Measurements from ENCODE around the gene SEL1L. TPM values are rescaled to one million over a fixed set of nuclear protein-coding genes. Genes with fewer than 3 reads are reported as not detected.
A peak's percentile ranks its signal among the peaks of the same experiment; 100 is the strongest.

Gene SEL1L
- total and polyA plus RNA-seq, 2 experiments from 2014 or later, result 20.6 to 22.6 TPM

GRCh38 chr14:81511111-81511904 is 22.3 kb downstream of the SEL1L start (continued):
- TF ChIP-seq, protein P1, sequence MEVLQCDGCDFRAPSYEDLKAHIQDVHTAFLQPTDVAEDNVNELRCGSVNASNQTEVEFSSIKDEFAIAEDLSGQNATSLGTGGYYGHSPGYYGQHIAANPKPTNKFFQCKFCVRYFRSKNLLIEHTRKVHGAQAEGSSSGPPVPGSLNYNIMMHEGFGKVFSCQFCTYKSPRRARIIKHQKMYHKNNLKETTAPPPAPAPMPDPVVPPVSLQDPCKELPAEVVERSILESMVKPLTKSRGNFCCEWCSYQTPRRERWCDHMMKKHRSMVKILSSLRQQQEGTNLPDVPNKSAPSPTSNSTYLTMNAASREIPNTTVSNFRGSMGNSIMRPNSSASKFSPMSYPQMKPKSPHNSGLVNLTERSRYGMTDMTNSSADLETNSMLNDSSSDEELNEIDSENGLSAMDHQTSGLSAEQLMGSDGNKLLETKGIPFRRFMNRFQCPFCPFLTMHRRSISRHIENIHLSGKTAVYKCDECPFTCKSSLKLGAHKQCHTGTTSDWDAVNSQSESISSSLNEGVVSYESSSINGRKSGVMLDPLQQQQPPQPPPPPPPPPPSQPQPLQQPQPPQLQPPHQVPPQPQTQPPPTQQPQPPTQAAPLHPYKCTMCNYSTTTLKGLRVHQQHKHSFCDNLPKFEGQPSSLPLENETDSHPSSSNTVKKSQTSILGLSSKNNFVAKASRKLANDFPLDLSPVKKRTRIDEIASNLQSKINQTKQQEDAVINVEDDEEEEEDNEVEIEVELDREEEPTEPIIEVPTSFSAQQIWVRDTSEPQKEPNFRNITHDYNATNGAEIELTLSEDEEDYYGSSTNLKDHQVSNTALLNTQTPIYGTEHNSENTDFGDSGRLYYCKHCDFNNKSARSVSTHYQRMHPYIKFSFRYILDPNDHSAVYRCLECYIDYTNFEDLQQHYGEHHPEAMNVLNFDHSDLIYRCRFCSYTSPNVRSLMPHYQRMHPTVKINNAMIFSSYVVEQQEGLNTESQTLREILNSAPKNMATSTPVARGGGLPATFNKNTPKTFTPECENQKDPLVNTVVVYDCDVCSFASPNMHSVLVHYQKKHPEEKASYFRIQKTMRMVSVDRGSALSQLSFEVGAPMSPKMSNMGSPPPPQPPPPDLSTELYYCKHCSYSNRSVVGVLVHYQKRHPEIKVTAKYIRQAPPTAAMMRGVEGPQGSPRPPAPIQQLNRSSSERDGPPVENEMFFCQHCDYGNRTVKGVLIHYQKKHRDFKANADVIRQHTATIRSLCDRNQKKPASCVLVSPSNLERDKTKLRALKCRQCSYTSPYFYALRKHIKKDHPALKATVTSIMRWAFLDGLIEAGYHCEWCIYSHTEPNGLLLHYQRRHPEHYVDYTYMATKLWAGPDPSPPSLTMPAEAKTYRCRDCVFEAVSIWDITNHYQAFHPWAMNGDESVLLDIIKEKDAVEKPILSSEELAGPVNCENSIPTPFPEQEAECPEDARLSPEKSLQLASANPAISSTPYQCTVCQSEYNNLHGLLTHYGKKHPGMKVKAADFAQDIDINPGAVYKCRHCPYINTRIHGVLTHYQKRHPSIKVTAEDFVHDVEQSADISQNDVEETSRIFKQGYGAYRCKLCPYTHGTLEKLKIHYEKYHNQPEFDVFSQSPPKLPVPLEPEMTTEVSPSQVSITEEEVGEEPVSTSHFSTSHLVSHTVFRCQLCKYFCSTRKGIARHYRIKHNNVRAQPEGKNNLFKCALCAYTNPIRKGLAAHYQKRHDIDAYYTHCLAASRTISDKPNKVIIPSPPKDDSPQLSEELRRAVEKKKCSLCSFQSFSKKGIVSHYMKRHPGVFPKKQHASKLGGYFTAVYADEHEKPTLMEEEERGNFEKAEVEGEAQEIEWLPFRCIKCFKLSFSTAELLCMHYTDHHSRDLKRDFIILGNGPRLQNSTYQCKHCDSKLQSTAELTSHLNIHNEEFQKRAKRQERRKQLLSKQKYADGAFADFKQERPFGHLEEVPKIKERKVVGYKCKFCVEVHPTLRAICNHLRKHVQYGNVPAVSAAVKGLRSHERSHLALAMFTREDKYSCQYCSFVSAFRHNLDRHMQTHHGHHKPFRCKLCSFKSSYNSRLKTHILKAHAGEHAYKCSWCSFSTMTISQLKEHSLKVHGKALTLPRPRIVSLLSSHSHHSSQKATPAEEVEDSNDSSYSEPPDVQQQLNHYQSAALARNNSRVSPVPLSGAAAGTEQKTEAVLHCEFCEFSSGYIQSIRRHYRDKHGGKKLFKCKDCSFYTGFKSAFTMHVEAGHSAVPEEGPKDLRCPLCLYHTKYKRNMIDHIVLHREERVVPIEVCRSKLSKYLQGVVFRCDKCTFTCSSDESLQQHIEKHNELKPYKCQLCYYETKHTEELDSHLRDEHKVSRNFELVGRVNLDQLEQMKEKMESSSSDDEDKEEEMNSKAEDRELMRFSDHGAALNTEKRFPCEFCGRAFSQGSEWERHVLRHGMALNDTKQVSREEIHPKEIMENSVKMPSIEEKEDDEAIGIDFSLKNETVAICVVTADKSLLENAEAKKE (CRISPR knock-in tag; IDR thresholded peaks at IDR 0.05), result no peak
- TF ChIP-seq REST (IDR thresholded peaks at IDR 0.05; ENCODE audit: unreplicated experiment), result no peak

DNA sequence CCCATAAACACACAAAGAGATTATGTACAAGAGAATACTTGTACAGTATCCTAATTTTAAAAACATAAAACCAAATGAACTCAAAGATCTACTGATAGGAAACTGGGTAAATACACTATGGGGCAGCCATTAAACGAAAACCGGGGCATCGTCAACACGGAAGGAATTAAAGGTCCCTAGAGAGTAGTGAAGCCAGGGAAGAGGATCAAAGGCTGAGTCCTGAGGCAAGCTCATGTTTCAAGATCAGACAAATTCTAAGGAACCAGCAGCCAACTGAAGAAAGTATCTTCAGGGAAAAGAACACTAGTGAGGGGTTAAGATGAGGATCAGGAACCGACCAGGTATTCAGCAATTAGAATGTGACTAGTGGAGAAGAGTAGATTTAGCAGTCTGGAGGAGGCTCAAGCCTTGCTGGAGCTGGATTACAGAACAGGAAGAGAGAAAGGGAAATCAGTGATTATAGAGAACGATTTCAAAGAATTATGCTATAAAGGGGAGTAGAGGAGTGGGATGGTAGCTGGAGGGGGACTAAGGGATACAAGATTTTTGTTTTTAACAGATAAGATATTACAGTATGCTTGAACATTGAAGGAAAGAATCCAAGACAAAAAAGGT is 23.7 kb downstream of the SEL1L start:
- H3K4me2 ChIP-seq, result no peak overlapping the region
- Mint-ChIP-seq H3K4me3 (no peak overlapping the region), H3K36me3 (ENCODE audit: low read depth) (peaks cover 26% of the 10 kb centered on the region), H3K4me1 (peaks cover 16% of the 10 kb centered on the region), H3K27me3 (ENCODE audit: insufficient read depth, low read depth, poor library complexity) (peaks cover under 1% of the 10 kb centered on the region), H3K9me3 (no peaks in the 10 kb centered on the region), H3K27ac (0 out of 2 replicates have a peak overlapping the region, but pooled peaks have one; percentile 20)
- H3K9me2 ChIP-seq (ENCODE audit: insufficient read depth), result no peaks in the 10 kb centered on the region
- DNase-seq (ENCODE audit: low spot score) (peak; percentile 11), ATAC-seq (peak; percentile 39; the same call in 2 of the 3 replicates)
- no peaks in the 10 kb centered on the region for H3K79me2 ChIP-seq (replicated peaks; ENCODE audit: insufficient read depth)
- no peaks in the 10 kb centered on the region; the same call in 1 of the 2 replicates for H3K4me1 ChIP-seq (ENCODE audit: insufficient read depth)
- no peaks in the 10 kb centered on the region for H4K20me1 ChIP-seq (replicated peaks; ENCODE audit: insufficient read depth)
- no peak overlapping the region for H3K27ac ChIP-seq (ENCODE audit: low read depth)
- H3K4me3 ChIP-seq, result no peak overlapping the region
- H3K27me3 ChIP-seq (ENCODE audit: insufficient read depth), result no peaks in the 10 kb centered on the region
- H3K36me3 ChIP-seq (ENCODE audit: insufficient read depth), result no peaks in the 10 kb centered on the region
- no peaks in the 10 kb centered on the region for H3F3A ChIP-seq (replicated peaks; ENCODE audit: low read depth)
- H2AFZ ChIP-seq, result no peak overlapping the region
- TF ChIP-seq NANOG (IDR thresholded peaks at IDR 0.05; ENCODE audit: borderline replicate concordance), result no peak
- no peak for TF ChIP-seq JUNB (IDR thresholded peaks at IDR 0.05; ENCODE audit: unreplicated experiment)
- TF ChIP-seq, protein P2, sequence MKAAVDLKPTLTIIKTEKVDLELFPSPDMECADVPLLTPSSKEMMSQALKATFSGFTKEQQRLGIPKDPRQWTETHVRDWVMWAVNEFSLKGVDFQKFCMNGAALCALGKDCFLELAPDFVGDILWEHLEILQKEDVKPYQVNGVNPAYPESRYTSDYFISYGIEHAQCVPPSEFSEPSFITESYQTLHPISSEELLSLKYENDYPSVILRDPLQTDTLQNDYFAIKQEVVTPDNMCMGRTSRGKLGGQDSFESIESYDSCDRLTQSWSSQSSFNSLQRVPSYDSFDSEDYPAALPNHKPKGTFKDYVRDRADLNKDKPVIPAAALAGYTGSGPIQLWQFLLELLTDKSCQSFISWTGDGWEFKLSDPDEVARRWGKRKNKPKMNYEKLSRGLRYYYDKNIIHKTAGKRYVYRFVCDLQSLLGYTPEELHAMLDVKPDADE (IDR thresholded peaks at IDR 0.05), result no peak
- TF ChIP-seq ZNF114 (CRISPR knock-in tag; IDR thresholded peaks at IDR 0.05), result no peak
- TF ChIP-seq CTCF (conservative IDR thresholded peaks at IDR 0.05; ENCODE audit: low read depth in 2 of 2), result no peak
